Measurements from ENCODE around the gene STAG2.
"Not testable (repeated sequence)": the region's sequence is repeated elsewhere in the genome, so short reads cannot be mapped to it uniquely, and the experiment has no call there.

DNA sequence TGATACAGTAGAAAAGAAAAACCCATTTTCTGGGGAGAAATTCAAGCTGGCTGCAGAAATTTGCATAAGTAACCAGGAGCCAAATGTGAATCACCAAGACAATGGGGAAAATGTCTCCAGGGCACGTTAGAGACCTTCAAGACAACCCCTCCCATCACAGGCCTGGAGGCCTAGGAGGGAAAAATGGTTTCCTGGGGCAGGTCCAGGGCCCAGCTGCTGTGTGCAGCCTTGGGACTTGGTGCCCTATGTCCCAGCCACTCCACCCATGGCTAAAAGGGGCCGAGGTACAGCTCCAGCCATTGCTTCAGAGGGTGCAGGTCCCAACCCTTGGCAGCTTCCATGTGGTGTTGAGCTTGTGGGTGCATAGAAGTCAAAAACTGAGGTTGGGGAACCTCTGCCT is 29.5 kb upstream of the STAG2 start:
- TF ChIP-seq CTCF (IDR thresholded peaks at IDR 0.05 in 8 of 11, conservative IDR thresholded peaks at IDR 0.05 in 3 of 11); POLR2AphosphoS5 (IDR thresholded peaks at IDR 0.05); POLR2A (IDR thresholded peaks at IDR 0.05): not testable (repeated sequence)
